ENCODE measurements around the gene VAC14.

DNA sequence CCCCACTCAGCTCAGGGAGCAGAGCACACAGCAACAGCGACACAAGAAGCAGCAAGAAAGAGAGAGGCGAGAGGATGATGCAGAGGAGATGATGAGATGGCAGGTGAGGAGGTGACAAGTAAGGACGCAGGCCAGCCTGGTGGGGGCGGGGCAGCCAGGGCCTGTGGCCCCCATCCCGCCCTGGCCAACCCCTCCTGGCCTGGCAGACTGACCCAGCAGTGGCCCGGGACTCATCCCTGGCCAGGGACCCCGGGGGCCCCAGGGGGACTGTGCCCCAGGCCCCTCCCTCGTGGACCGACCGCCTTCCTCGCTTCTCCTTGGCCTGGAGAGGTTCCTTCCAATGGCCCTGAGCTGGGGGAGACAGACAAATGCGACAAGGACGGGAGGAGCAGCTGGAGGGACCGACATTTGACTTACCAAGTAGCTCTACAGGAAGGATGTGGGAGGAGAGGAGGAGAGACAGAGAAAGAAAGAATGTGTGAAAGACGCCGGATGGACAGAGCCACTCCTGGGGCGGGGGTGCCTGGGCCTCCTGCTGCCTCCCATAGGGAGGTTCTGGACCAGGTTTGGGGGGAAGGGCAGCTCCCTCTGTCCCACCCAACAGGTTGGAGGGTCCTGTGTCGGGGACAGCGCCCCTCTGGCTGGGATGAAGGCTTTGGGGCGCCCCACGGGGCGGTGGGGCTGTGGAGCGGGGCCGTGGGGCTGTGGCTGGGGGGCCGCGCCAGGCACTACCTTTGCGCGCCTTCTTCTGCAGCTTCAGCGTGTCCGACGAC lies 121.9 kb downstream of the VAC14 start:
- TF ChIP-seq, protein P1, sequence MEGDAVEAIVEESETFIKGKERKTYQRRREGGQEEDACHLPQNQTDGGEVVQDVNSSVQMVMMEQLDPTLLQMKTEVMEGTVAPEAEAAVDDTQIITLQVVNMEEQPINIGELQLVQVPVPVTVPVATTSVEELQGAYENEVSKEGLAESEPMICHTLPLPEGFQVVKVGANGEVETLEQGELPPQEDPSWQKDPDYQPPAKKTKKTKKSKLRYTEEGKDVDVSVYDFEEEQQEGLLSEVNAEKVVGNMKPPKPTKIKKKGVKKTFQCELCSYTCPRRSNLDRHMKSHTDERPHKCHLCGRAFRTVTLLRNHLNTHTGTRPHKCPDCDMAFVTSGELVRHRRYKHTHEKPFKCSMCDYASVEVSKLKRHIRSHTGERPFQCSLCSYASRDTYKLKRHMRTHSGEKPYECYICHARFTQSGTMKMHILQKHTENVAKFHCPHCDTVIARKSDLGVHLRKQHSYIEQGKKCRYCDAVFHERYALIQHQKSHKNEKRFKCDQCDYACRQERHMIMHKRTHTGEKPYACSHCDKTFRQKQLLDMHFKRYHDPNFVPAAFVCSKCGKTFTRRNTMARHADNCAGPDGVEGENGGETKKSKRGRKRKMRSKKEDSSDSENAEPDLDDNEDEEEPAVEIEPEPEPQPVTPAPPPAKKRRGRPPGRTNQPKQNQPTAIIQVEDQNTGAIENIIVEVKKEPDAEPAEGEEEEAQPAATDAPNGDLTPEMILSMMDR (conservative IDR thresholded peaks at IDR 0.05; ENCODE audit: low read length) = no peak
- no peak for TF ChIP-seq EZH2phosphoT487 (IDR thresholded peaks at IDR 0.05; ENCODE audit: borderline replicate concordance)
